Vagina (tissue), 2 donors: Measurements from ENCODE around the gene STOX1. TPM values are rescaled to one million over a fixed set of nuclear protein-coding genes. Genes with fewer than 3 reads are reported as not detected.

Source experiments
- DNase-seq, 2 donors: peaks; one replicate each; pipeline ENCODE4 v3.0.0-alpha.2; 2017; ENCODE audit errors: extremely low spot score in 2 of 2
- H3K27ac ChIP-seq: fragments of 200-600 bp; sonication (generic); one replicate; pipeline ENCODE4 v1.5.1; 2019
- H3K27me3 ChIP-seq: fragments of 200-600 bp; sonication (generic); one replicate; pipeline ENCODE4 v1.5.1; 2019
- H3K36me3 ChIP-seq, 2 donors: fragments of 200-600 bp; sonication (generic); one replicate each; pipeline ENCODE4 v1.5.1; 2017 to 2019
- H3K4me1 ChIP-seq: fragments of 200-600 bp; sonication (generic); one replicate; pipeline ENCODE4 v1.5.1; 2019
- H3K4me3 ChIP-seq, 2 donors: fragments of 200-600 bp; sonication (generic); 1 replicate in 1 of 2; 2 replicates in 1 of 2; pipeline ENCODE4 v1.5.1; 2016 to 2019
- H3K9me3 ChIP-seq: fragments of 200-600 bp; sonication (generic); one replicate; pipeline ENCODE4 v1.5.1; 2019
- POLR2A ChIP-seq, 2 donors: fragments of 450-650 bp; IDR thresholded peaks; one replicate each; pipeline ENCODE4 v1.6.1; 2017; ENCODE audit warnings: antibody characterized with exemption in 2 of 2, mild to moderate bottlenecking in 2 of 2, moderate library complexity in 2 of 2
- POLR2AphosphoS5 ChIP-seq, 2 donors: sonication (generic); formaldehyde crosslinking; IDR thresholded peaks; one replicate each; pipeline ENCODE4 v1.9.0; 2017; ENCODE audit warnings: antibody characterized with exemption in 2 of 2, mild to moderate bottlenecking in 2 of 2, low read depth in 1 of 2; ENCODE audit not compliant: insufficient read depth in 1 of 2
- intact Hi-C: fragments of 100-400 bp; cut with DNase I; formaldehyde crosslinking; loops from one replicate; pipeline ENCODE4 v1.15.1; 2023
- total RNA-seq: library from RNA; depleted of rRNA; stranded (reverse); fragments of >200 nt; gene quantifications from one replicate; pipeline ENCODE4 v1.2.3, GENCODE V29; 2016
- TF ChIP-seq, protein P1 (sequence below), 3 experiments: fragments of 450-650 bp in 2 of 3; fragments of 200-600 bp in 1 of 3; sonication (generic) in 1 of 3; IDR thresholded peaks; one replicate each; pipeline ENCODE4 v1.5.1; 2017 to 2019; ENCODE audit warnings: antibody characterized with exemption in 3 of 3, mild to moderate bottlenecking in 2 of 3, moderate library complexity in 2 of 3

STOX1 gene
- total RNA-seq, 1 donor from 2014 or later = 2.5 TPM

DNA sequence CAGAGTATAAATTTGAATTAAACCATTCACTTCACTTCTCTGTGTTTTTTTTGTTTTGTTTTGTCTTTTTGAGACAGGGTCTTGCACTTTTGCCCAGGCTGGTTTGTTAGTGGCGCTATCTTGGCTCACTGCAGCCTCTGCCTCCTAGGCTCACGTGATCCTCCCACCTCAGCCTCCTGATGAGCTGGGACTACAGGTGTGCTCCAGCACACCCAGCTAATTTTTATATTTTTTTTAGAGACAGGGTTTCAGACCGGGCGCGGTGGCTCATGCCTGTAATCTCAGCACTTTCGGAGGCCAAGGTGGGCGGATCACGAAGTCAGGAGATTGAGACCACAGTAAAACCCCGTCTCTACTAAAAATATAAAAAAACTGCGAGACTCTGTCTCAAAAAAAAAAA lies 36.9 kb upstream of the STOX1 start:
- H3K36me3 ChIP-seq = peaks cover 9 to 63% of the 10 kb centered on the region in 2 donors

DNA sequence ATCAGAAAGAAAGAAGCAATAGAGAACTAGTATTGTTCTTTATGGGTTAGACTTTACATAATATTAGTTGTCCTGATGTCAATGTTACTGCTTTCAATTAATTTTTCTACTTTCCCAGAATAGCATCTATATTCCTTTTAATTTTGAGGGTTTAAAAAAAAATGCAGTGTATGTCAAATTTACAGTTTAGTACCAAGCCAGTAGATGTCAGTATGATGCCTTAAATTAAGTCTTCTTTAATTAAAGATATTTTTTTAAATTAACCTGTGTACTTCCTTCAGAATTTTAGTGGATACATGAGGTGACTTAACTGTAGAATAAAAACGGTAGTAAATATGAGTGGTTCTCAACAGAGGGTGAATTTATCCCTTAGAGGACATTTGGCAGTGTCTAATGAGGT lies 35.2 kb upstream of the STOX1 start:
- DNase-seq = no peak
- H3K4me1 ChIP-seq = no peaks in the 10 kb centered on the region
- no peaks in the 10 kb centered on the region for H3K27me3 ChIP-seq
- H3K27ac ChIP-seq = no peak overlapping the region
- no peak overlapping the region for H3K4me3 ChIP-seq
- TF ChIP-seq, protein P1, sequence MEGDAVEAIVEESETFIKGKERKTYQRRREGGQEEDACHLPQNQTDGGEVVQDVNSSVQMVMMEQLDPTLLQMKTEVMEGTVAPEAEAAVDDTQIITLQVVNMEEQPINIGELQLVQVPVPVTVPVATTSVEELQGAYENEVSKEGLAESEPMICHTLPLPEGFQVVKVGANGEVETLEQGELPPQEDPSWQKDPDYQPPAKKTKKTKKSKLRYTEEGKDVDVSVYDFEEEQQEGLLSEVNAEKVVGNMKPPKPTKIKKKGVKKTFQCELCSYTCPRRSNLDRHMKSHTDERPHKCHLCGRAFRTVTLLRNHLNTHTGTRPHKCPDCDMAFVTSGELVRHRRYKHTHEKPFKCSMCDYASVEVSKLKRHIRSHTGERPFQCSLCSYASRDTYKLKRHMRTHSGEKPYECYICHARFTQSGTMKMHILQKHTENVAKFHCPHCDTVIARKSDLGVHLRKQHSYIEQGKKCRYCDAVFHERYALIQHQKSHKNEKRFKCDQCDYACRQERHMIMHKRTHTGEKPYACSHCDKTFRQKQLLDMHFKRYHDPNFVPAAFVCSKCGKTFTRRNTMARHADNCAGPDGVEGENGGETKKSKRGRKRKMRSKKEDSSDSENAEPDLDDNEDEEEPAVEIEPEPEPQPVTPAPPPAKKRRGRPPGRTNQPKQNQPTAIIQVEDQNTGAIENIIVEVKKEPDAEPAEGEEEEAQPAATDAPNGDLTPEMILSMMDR (IDR thresholded peaks at IDR 0.05) = no peak
- TF ChIP-seq POLR2AphosphoS5 (IDR thresholded peaks at IDR 0.05; ENCODE audit: insufficient read depth in 1 of 2, low read depth in 1 of 2) = no peak
- no peak for TF ChIP-seq POLR2A (IDR thresholded peaks at IDR 0.05)
- peaks cover 9 to 46% of the 10 kb centered on the region in 2 donors for H3K36me3 ChIP-seq
- no peaks in the 10 kb centered on the region for H3K9me3 ChIP-seq
- intact Hi-C loops = no loop called here

More for the DNA sequence above, 36.9 kb upstream of the STOX1 start:
- intact Hi-C loops = no loop called here
- DNase-seq = no peak
- Histone ChIP-seq H3K4me1 (no peaks in the 10 kb centered on the region), H3K27me3 (no peaks in the 10 kb centered on the region), H3K27ac (no peak overlapping the region), H3K9me3 (no peaks in the 10 kb centered on the region), H3K4me3 (no peak overlapping the region)
- TF ChIP-seq, protein P1 (IDR thresholded peaks at IDR 0.05) = no peak
- no peak for TF ChIP-seq POLR2AphosphoS5 (IDR thresholded peaks at IDR 0.05; ENCODE audit: insufficient read depth in 1 of 2, low read depth in 1 of 2)
- TF ChIP-seq POLR2A (IDR thresholded peaks at IDR 0.05) = no peak

DNA sequence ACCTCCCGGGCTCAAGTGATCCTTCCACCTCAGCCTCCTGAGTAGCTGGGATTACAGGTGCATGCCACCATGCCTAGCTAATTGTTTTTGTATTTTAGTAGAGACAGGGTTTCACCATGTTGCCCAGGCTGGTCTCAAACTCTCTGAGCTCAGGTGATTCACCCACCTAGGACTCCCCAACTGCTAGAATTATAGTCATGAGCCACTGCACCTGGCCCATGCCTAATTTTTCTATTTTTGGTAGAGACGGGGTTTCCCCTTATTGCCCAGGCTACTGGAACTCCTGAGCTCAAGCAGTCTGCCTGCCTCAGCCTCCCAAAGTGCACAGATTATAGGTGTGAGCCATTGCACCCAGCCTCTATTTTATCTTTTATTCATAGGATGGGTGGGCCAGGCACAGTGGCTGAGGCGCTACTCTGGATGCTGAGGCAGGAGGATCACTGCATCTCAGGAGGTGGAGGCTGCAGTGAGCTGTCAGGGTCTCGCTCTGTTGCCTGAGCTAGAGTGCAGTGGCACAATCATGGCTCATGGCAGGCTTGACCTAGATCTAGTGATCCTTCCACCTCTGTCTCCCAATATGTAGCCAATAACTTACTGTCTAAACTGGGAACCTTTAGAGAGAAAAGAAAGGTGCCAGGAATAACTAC lies 31.3 kb upstream of the STOX1 start:
- DNase-seq = no peak
- intact Hi-C loops = no loop called here
- peaks cover 0 to 10% of the 10 kb centered on the region in 2 donors for H3K36me3 ChIP-seq

DNA sequence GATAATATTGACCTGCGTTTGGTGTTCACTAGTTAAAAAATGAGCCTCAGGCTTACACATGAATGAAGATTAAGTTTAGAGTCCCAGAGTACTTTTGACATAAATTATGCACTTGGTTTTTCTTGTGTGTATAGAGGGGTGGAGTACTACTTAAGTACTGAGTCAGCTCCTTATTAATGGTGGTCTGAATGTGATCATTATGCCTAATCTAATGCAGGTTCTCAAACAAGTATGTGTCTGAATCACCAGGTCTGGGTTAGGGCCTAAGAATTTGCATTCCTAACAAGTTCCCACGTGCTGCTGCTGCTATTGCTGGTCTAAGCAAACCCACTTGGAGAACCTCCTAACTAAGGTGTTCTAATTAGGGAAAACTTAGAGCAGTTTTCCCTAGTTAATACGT lies 30.7 kb upstream of the STOX1 start:
- no peaks in the 10 kb centered on the region for H3K27me3 ChIP-seq
- no peak overlapping the region for H3K27ac ChIP-seq
- H3K4me3 ChIP-seq = no peak overlapping the region
- TF ChIP-seq POLR2A (IDR thresholded peaks at IDR 0.05) (no peak), POLR2AphosphoS5 (IDR thresholded peaks at IDR 0.05; ENCODE audit: insufficient read depth in 1 of 2, low read depth in 1 of 2) (no peak)
- TF ChIP-seq, protein P1 (IDR thresholded peaks at IDR 0.05) = no peak
- intact Hi-C loops = no loop called here
- peaks cover 0 to 6% of the 10 kb centered on the region in 2 donors for H3K36me3 ChIP-seq
- no peaks in the 10 kb centered on the region for H3K4me1 ChIP-seq
- no peak for DNase-seq
- no peaks in the 10 kb centered on the region for H3K9me3 ChIP-seq

More for the DNA sequence above, 31.3 kb upstream of the STOX1 start:
- no peaks in the 10 kb centered on the region for H3K9me3 ChIP-seq
- H3K4me1 ChIP-seq = no peaks in the 10 kb centered on the region
- no peak overlapping the region for H3K4me3 ChIP-seq
- H3K27me3 ChIP-seq = no peaks in the 10 kb centered on the region
- TF ChIP-seq, protein P1 (IDR thresholded peaks at IDR 0.05) = no peak
- TF ChIP-seq POLR2A (IDR thresholded peaks at IDR 0.05) (no peak), POLR2AphosphoS5 (IDR thresholded peaks at IDR 0.05; ENCODE audit: insufficient read depth in 1 of 2, low read depth in 1 of 2) (no peak)
- H3K27ac ChIP-seq = no peak overlapping the region

DNA sequence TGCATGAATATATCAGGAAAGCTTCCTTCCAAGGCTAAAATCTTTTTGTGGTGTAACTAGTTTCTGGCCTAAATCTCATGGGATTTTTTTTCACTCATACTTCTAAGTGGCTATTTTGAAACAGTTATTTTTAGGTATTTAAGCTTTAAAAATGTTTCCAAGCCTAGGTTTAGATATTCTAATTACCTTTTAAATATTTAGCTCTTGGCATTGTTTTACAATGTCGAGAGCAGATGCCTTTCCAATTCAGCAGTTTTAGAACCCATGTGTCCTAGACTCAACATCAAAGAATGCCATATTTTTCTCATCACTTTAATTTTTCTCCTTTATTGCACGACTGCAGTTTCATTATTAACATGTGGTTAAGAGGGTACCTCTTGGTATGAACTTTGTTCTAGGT lies 27.1 kb upstream of the STOX1 start:
- Histone ChIP-seq H3K4me3 (no peak overlapping the region), H3K27ac (no peak overlapping the region), H3K36me3 (no peaks in the 10 kb centered on the region), H3K27me3 (no peaks in the 10 kb centered on the region), H3K4me1 (no peaks in the 10 kb centered on the region), H3K9me3 (no peaks in the 10 kb centered on the region)
- TF ChIP-seq POLR2A (IDR thresholded peaks at IDR 0.05) (no peak), POLR2AphosphoS5 (IDR thresholded peaks at IDR 0.05; ENCODE audit: insufficient read depth in 1 of 2, low read depth in 1 of 2) (no peak)
- TF ChIP-seq, protein P1 (IDR thresholded peaks at IDR 0.05) = no peak
- intact Hi-C loops = loop anchor here (10.0 kb wide), 1 partner anchor 95 kb away; no protein-coding TSS in a partner anchor
- DNase-seq = no peak
